Measurements from ENCODE around the gene GIGYF1. TPM values are rescaled to one million over a fixed set of nuclear protein-coding genes. Genes with fewer than 3 reads are reported as not detected.

GIGYF1 gene
- total and polyA plus RNA-seq, 2 donors (not counting 3 experiments of a cell fraction or from before 2014, with no cell fraction given) = 13.6 to 46.3 TPM

DNA sequence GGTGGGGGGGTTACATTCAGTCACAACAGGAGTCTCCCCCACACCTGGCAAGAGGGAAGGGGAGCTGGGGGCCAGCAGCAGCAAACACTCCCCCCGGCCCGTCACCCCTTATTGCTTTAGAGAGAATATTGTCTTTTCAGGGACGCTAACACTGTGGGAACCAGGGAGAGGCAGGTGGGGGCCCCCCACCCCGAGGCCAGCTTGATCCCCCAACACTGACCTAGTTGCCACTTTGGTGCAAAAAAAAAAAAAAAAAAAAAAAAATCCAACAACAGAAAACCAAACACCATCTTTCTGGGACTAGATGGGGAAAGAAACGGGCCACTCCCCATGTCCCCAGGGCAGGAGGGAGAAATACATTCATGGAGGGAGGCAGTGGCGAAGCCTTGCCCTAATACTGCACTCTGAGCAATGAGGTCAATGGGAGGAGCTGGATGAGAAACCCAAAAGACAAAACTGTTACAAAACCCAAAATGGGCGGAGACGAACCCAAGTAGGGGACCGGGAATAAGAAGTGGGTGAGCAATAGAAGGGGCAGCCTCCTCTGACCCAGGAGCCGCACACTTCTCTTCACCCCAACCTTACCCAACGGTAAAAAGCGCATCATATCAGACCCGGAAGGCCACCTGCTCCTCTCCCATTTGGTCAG lies 14.0 kb downstream of the GIGYF1 start:
- dilution Hi-C loops (cut with MboI; ENCODE audit: extremely low pct_ligation_motif_present, low sequenced_read_pairs) (no loop called here), intact Hi-C loops (cut with micrococcal nuclease) (loop anchor here (5.0 kb wide), 1 partner anchor 213 kb away; no protein-coding TSS in a partner anchor)
- BruUV-seq (replicated peaks) = no TSS peak
- H3K79me2 ChIP-seq (ENCODE audit: control insufficient read depth, insufficient read depth, low read length) = peaks cover 15% of the 10 kb centered on the region
- TF ChIP-seq, protein P1, sequence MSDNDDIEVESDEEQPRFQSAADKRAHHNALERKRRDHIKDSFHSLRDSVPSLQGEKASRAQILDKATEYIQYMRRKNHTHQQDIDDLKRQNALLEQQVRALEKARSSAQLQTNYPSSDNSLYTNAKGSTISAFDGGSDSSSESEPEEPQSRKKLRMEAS (IDR thresholded peaks at IDR 0.05; ENCODE audit: insufficient read depth, insufficient read length) = no peak
- peak; percentile 22 for TF ChIP-seq POLR2AphosphoS5 (IDR thresholded peaks at IDR 0.05; ENCODE audit: insufficient read depth, low read depth, low read length)
- peaks cover 4% of the 10 kb centered on the region for H3K4me1 ChIP-seq (ENCODE audit: control insufficient read depth, extremely low read depth, insufficient read depth, low read length)
- no peak overlapping the region for H3K4me3 ChIP-seq (replicated peaks in 1 of 3; ENCODE audit: insufficient read depth in 1 of 3, low read depth in 1 of 3, low read length in 3 of 3)
- no peaks in the 10 kb centered on the region for H3K27me3 ChIP-seq (ENCODE audit: control insufficient read depth in 2 of 2, insufficient read depth in 2 of 2, low read length in 2 of 2)
- H3K36me3 ChIP-seq (ENCODE audit: control insufficient read depth in 2 of 2, extremely low read depth in 1 of 2, insufficient read depth in 2 of 2, low read length in 2 of 2) = peaks cover 13 to 67% of the 10 kb centered on the region in 2 experiments
- no peak for DNase-seq (ENCODE audit: low read depth, low spot score)
- no peak for FAIRE-seq
- no peak overlapping the region for H2AFZ ChIP-seq (ENCODE audit: low read depth, low read length)
- H4K20me1 ChIP-seq (replicated peaks; ENCODE audit: control insufficient read depth, extremely low read depth, insufficient read depth, low read length) = no peaks in the 10 kb centered on the region
- H3K9me1 ChIP-seq (replicated peaks; ENCODE audit: control insufficient read depth, extremely low read depth, insufficient read depth, low read length) = no peaks in the 10 kb centered on the region
- no peak overlapping the region for H3K4me2 ChIP-seq (ENCODE audit: insufficient read depth, low read length)
- H3K9ac ChIP-seq (replicated peaks; ENCODE audit: extremely low read depth, insufficient read depth, low read length) = no peak overlapping the region
- ChIA-PET CTCF (interaction anchor here (0.9 to 7.0 kb wide), 2 partner anchors 11 to 77 kb away, joined by 3 to 60 read pairs; no protein-coding TSS in a partner anchor), POLR2A (no interaction called here)
- no peak overlapping the region for H3K27ac ChIP-seq (ENCODE audit: insufficient read depth, low read depth, low read length)
- no peaks in the 10 kb centered on the region for H3K9me3 ChIP-seq (replicated peaks; ENCODE audit: control insufficient read depth, insufficient read depth, low read length)

DNA sequence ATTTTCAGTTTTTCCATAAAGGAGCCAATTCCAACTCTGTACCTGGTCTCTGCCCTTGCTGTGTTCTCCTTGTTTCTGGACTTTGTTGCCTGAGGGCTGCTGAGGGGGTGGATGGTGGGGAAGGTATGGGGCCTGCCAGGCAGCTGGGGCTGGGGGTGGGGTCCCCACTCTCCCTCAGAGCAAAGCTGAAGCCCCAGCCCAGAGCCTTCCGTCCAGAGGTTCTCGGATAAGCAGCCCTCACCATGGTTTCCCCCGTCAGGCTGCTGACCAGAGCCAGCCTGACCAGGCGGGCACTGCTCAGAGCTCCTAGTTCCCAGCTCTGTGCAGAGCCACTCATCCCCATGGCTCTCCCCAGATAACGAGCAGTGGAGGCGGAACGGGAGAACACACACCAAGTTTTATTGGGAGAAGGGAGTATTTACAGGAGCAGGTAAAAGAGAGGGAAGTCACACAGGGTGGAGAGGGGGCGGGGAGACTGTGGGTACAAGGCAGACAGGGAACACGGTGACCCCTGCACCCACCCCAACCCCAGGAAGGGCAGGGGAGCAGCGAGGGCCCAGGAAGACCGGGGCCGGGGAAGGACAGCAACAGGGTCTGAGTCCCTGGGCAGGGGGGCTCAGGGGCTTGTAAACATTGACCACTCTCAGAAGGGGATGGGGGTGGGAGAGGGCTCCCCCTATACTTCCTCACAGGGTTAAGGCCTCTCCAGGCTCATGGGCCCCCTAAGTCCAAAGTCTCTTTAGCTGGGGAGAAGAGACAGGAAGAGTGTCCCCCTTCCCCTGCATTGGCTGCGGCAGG lies 14.7 kb downstream of the GIGYF1 start:
- Histone ChIP-seq H3K4me2 (ENCODE audit: insufficient read depth, low read length) (no peak overlapping the region), H3K4me1 (ENCODE audit: control insufficient read depth, extremely low read depth, insufficient read depth, low read length) (peaks cover 4% of the 10 kb centered on the region), H3K9ac (replicated peaks; ENCODE audit: extremely low read depth, insufficient read depth, low read length) (no peak overlapping the region), H4K20me1 (replicated peaks; ENCODE audit: control insufficient read depth, extremely low read depth, insufficient read depth, low read length) (no peaks in the 10 kb centered on the region), H3K27ac (ENCODE audit: insufficient read depth, low read depth, low read length) (no peak overlapping the region), H3K4me3 (replicated peaks in 1 of 3; ENCODE audit: insufficient read depth in 1 of 3, low read depth in 1 of 3, low read length in 3 of 3) (no peak overlapping the region), H3K27me3 (ENCODE audit: control insufficient read depth in 2 of 2, insufficient read depth in 2 of 2, low read length in 2 of 2) (no peaks in the 10 kb centered on the region), H2AFZ (ENCODE audit: low read depth, low read length) (no peak overlapping the region), H3K9me1 (replicated peaks; ENCODE audit: control insufficient read depth, extremely low read depth, insufficient read depth, low read length) (no peaks in the 10 kb centered on the region), H3K79me2 (ENCODE audit: control insufficient read depth, insufficient read depth, low read length) (peaks cover 22% of the 10 kb centered on the region), H3K9me3 (replicated peaks; ENCODE audit: control insufficient read depth, insufficient read depth, low read length) (no peaks in the 10 kb centered on the region), H3K36me3 (ENCODE audit: control insufficient read depth in 2 of 2, extremely low read depth in 1 of 2, insufficient read depth in 2 of 2, low read length in 2 of 2) (peaks cover 13 to 60% of the 10 kb centered on the region in 2 experiments)
- ChIA-PET POLR2A (no interaction called here), CTCF (interaction anchor here (7.0 kb wide), 1 partner anchor 12 kb away, joined by 60 read pairs; no protein-coding TSS in a partner anchor)
- no peak for TF ChIP-seq MYC (IDR thresholded peaks at IDR 0.05; ENCODE audit: low read depth, low read length)
- TF ChIP-seq, protein P2, sequence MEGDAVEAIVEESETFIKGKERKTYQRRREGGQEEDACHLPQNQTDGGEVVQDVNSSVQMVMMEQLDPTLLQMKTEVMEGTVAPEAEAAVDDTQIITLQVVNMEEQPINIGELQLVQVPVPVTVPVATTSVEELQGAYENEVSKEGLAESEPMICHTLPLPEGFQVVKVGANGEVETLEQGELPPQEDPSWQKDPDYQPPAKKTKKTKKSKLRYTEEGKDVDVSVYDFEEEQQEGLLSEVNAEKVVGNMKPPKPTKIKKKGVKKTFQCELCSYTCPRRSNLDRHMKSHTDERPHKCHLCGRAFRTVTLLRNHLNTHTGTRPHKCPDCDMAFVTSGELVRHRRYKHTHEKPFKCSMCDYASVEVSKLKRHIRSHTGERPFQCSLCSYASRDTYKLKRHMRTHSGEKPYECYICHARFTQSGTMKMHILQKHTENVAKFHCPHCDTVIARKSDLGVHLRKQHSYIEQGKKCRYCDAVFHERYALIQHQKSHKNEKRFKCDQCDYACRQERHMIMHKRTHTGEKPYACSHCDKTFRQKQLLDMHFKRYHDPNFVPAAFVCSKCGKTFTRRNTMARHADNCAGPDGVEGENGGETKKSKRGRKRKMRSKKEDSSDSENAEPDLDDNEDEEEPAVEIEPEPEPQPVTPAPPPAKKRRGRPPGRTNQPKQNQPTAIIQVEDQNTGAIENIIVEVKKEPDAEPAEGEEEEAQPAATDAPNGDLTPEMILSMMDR (IDR thresholded peaks at IDR 0.05; ENCODE audit: extremely low read depth in 1 of 2, insufficient read depth in 1 of 2, low read depth in 1 of 2, low read length in 2 of 2) = no peak
- TF ChIP-seq GATA2 (IDR thresholded peaks at IDR 0.05; ENCODE audit: insufficient read depth, insufficient read length, low read depth, low read length) = no peak
- TF ChIP-seq, protein P1 (IDR thresholded peaks at IDR 0.05; ENCODE audit: insufficient read depth, insufficient read length) = no peak
- TF ChIP-seq JUN (IDR thresholded peaks at IDR 0.05; ENCODE audit: borderline replicate concordance, insufficient read depth, insufficient read length, low read depth) = no peak
- TF ChIP-seq FOS (IDR thresholded peaks at IDR 0.05; ENCODE audit: borderline replicate concordance, insufficient read depth, low read length) = no peak
- no peak for TF ChIP-seq POLR2A (IDR thresholded peaks at IDR 0.05; ENCODE audit: low read depth, low read length)
- no peak for TF ChIP-seq EZH2 (IDR thresholded peaks at IDR 0.05; ENCODE audit: borderline replicate concordance, low read depth, low read length, severe bottlenecking)
- DNase-seq (ENCODE audit: low read depth, low spot score) (no peak), FAIRE-seq (no peak)
- intact Hi-C loops (cut with micrococcal nuclease) (loop anchor here (5.0 kb wide), 1 partner anchor 212 kb away; no protein-coding TSS in a partner anchor), dilution Hi-C loops (cut with MboI; ENCODE audit: extremely low pct_ligation_motif_present, low sequenced_read_pairs) (no loop called here)
- BruUV-seq (replicated peaks) = TSS peak; percentile 29

Data from endothelial cell of umbilical vein (primary cell).